SK-N-SH treated with all-trans-retinoic acid at 6 μM for 48 hours (cell line): ENCODE data around the gene PRSS33.

Experiments used
- ATAC-seq: fragments of 200-7000 bp; cut with Tn5 transposase; 3 replicates; pipeline ENCODE4 v1.9.1; 2020; ENCODE audit warnings: mild to moderate bottlenecking, moderate library complexity
- BACH2 ChIP-seq: fragments of 250-450 bp; sonication (Bioruptor Pico); IDR thresholded peaks from 2 replicates; pipeline ENCODE4 v1.9.0; 2021; ENCODE audit warnings: mild to moderate bottlenecking, borderline replicate concordance
- CREB5 ChIP-seq: fragments of 250-450 bp; sonication (Bioruptor Pico); IDR thresholded peaks from 2 replicates; pipeline ENCODE4 v1.5.1; 2020; ENCODE audit warnings: low read depth, mild to moderate bottlenecking, moderate library complexity
- CSDC2 ChIP-seq: fragments of 250-450 bp; sonication (Bioruptor Pico); IDR thresholded peaks from 2 replicates; pipeline ENCODE4 v1.5.0; 2020; ENCODE audit warnings: mild to moderate bottlenecking, moderate library complexity
- CSRNP3 ChIP-seq: fragments of 250-450 bp; sonication (Bioruptor Pico); IDR thresholded peaks from 2 replicates; pipeline ENCODE4 v1.5.1; 2021; ENCODE audit warnings: mild to moderate bottlenecking, moderate library complexity
- ESRRG ChIP-seq: fragments of 250-450 bp; sonication (Bioruptor Pico); IDR thresholded peaks from 2 replicates; pipeline ENCODE4 v1.6.1; 2021; ENCODE audit warnings: mild to moderate bottlenecking
- GLIS3 ChIP-seq: fragments of 250-450 bp; sonication (Bioruptor Pico); IDR thresholded peaks from 2 replicates; pipeline ENCODE4 v1.5.0; 2020; ENCODE audit warnings: mild to moderate bottlenecking, moderate library complexity
- ISL1 ChIP-seq: fragments of 250-450 bp; sonication (Bioruptor Pico); IDR thresholded peaks from 2 replicates; pipeline ENCODE4 v2.1.2; 2022; ENCODE audit warnings: mild to moderate bottlenecking, moderate library complexity
- OSR1 ChIP-seq: fragments of 250-450 bp; sonication (Bioruptor Pico); IDR thresholded peaks from 2 replicates; pipeline ENCODE4 v1.8.0; 2022; ENCODE audit warnings: moderate library complexity, mild to moderate bottlenecking, inconsistent platforms
- PATZ1 ChIP-seq: fragments of 250-450 bp; sonication (Bioruptor Pico); IDR thresholded peaks from 2 replicates; pipeline ENCODE4 v1.8.0; 2020; ENCODE audit warnings: mild to moderate bottlenecking, moderate library complexity, borderline replicate concordance
- POU6F1 ChIP-seq: fragments of 250-450 bp; sonication (Bioruptor Pico); IDR thresholded peaks from 2 replicates; pipeline ENCODE4 v1.8.0; 2021; ENCODE audit warnings: low read depth, mild to moderate bottlenecking, moderate library complexity, borderline replicate concordance
- SNAI2 ChIP-seq: fragments of 250-450 bp; sonication (Bioruptor Pico); IDR thresholded peaks from 2 replicates; pipeline ENCODE4 v1.5.0; 2020; ENCODE audit warnings: mild to moderate bottlenecking, moderate library complexity
- TCF4 ChIP-seq: fragments of 250-450 bp; sonication (Bioruptor Pico); IDR thresholded peaks from 2 replicates; pipeline ENCODE4 v1.8.0; 2021; ENCODE audit warnings: mild to moderate bottlenecking, moderate library complexity, borderline replicate concordance
- TOX ChIP-seq: fragments of 250-450 bp; sonication (Bioruptor Pico); IDR thresholded peaks from 2 replicates; pipeline ENCODE4 v1.8.0; 2021; ENCODE audit warnings: mild to moderate bottlenecking, moderate library complexity, borderline replicate concordance
- TSHZ2 ChIP-seq: fragments of 250-450 bp; sonication (Bioruptor Pico); IDR thresholded peaks from 2 replicates; pipeline ENCODE4 v1.5.0; 2020; ENCODE audit warnings: mild to moderate bottlenecking, moderate library complexity
- ZC3H10 ChIP-seq: fragments of 250-450 bp; sonication (Bioruptor Pico); IDR thresholded peaks from 2 replicates; pipeline ENCODE4 v1.5.1; 2021; ENCODE audit warnings: mild to moderate bottlenecking, moderate library complexity
- ZFP3 ChIP-seq: fragments of 250-450 bp; sonication (Bioruptor Pico); IDR thresholded peaks from 2 replicates; pipeline ENCODE4 v1.5.0; 2020; ENCODE audit warnings: mild to moderate bottlenecking, moderate library complexity
- ZNF70 ChIP-seq: fragments of 450-650 bp; formaldehyde crosslinking; IDR thresholded peaks from 2 replicates; pipeline ENCODE4 v1.5.0; 2020; ENCODE audit warnings: mild to moderate bottlenecking, moderate library complexity
- ZNF8 ChIP-seq: fragments of 450-650 bp; formaldehyde crosslinking; IDR thresholded peaks from 2 replicates; pipeline ENCODE4 v1.5.0; 2020; ENCODE audit warnings: mild to moderate bottlenecking, moderate library complexity

The PRSS33 gene

GRCh38 chr16:2790631-2791030, 3.3 kb upstream of the PRSS33 start:
- no peak for ATAC-seq
- no peak for TF ChIP-seq GLIS3 (CRISPR knock-in tag)
- no peak for TF ChIP-seq CREB5 (CRISPR knock-in tag)
- TF ChIP-seq POU6F1 (CRISPR knock-in tag), result no peak
- TF ChIP-seq ZC3H10 (CRISPR knock-in tag), result no peak

- TF ChIP-seq TOX (CRISPR knock-in tag), result no peak
- no peak for TF ChIP-seq SNAI2 (CRISPR knock-in tag)
- no peak for TF ChIP-seq ISL1 (CRISPR knock-in tag)
- TF ChIP-seq ZC3H10 (CRISPR knock-in tag), result no peak
- no peak for TF ChIP-seq ZFP3
- TF ChIP-seq CSRNP3 (CRISPR knock-in tag), result no peak
- TF ChIP-seq CSDC2 (CRISPR knock-in tag), result no peak
- ATAC-seq, result no peak
Observed at GRCh38 chr16:2787961-2788360, 601 bp upstream of the PRSS33 start.

- ATAC-seq, result no peak
- TF ChIP-seq SNAI2 (CRISPR knock-in tag), result no peak
- TF ChIP-seq ESRRG (CRISPR knock-in tag), result no peak
- no peak for TF ChIP-seq TOX (CRISPR knock-in tag)
- TF ChIP-seq ZFP3, result no peak
- TF ChIP-seq ZNF8 (CRISPR knock-in tag), result no peak
- TF ChIP-seq ZNF70 (CRISPR knock-in tag), result no peak
- TF ChIP-seq TCF4 (CRISPR knock-in tag), result no peak
Observed at GRCh38 chr16:2786826-2787151, 571 bp downstream of the PRSS33 start.

- no peak; the same call in 2 of the 3 replicates for ATAC-seq
- no peak for TF ChIP-seq OSR1 (CRISPR knock-in tag)
- TF ChIP-seq TCF4 (CRISPR knock-in tag), result no peak
- no peak for TF ChIP-seq BACH2 (CRISPR knock-in tag)
- TF ChIP-seq ZNF8 (CRISPR knock-in tag), result no peak
- TF ChIP-seq SNAI2 (CRISPR knock-in tag), result no peak
- no peak for TF ChIP-seq PATZ1 (CRISPR knock-in tag)
Observed at GRCh38 chr16:2786061-2786825, 1.1 kb downstream of the PRSS33 start.

- no peak; the same call in 2 of the 3 replicates for ATAC-seq
- TF ChIP-seq ESRRG (CRISPR knock-in tag), result no peak
- TF ChIP-seq PATZ1 (CRISPR knock-in tag), result no peak
- TF ChIP-seq CSDC2 (CRISPR knock-in tag), result no peak
- no peak for TF ChIP-seq TSHZ2
- no peak for TF ChIP-seq POU6F1 (CRISPR knock-in tag)
- TF ChIP-seq ZNF8 (CRISPR knock-in tag), result no peak
- TF ChIP-seq TCF4 (CRISPR knock-in tag), result no peak
- no peak for TF ChIP-seq GLIS3 (CRISPR knock-in tag)
Observed at GRCh38 chr16:2785101-2785991, 2.0 kb downstream of the PRSS33 start.
